ENCODE measurements around the gene SFMBT1.

Gene SFMBT1

GRCh38 chr3:53005338-53005737, 40.5 kb downstream of the SFMBT1 start:
- FAIRE-seq (peak; percentile 14), DNase-seq (ENCODE audit: insufficient read length, low spot score) (no peak)

- FAIRE-seq, result no peak
Measured at GRCh38 chr3:53003320-53003719, 42.6 kb downstream of the SFMBT1 start.

GRCh38 chr3:52998771-52999513, 46.9 kb downstream of the SFMBT1 start:
- DNase-seq (ENCODE audit: insufficient read length, low spot score) (no peak), FAIRE-seq (no peak)

More at GRCh38 chr3:53003320-53003719, 42.6 kb downstream of the SFMBT1 start:
- DNase-seq (ENCODE audit: insufficient read length, low spot score), result no peak

- DNase-seq (ENCODE audit: insufficient read length, low spot score) (no peak), FAIRE-seq (no peak)
Measured at GRCh38 chr3:52990637-52991036, 55.2 kb downstream of the SFMBT1 start.

GRCh38 chr3:52986938-52987337, 58.9 kb downstream of the SFMBT1 start:
- DNase-seq (ENCODE audit: insufficient read length, low spot score), result no peak
- no peak for FAIRE-seq

GRCh38 chr3:52986049-52986448, 59.8 kb downstream of the SFMBT1 start:
- FAIRE-seq, result no peak

GRCh38 chr3:52983828-52984227, 62.0 kb downstream of the SFMBT1 start:
- DNase-seq (ENCODE audit: insufficient read length, low spot score) (no peak), FAIRE-seq (no peak)

More at GRCh38 chr3:52986049-52986448, 59.8 kb downstream of the SFMBT1 start:
- DNase-seq (ENCODE audit: insufficient read length, low spot score), result no peak

GRCh38 chr3:52983336-52983807, 62.5 kb downstream of the SFMBT1 start:
- peak; percentile 98 for FAIRE-seq
- peak; percentile 30 for DNase-seq (ENCODE audit: insufficient read length, low spot score)

GRCh38 chr3:52982839-52983238, 63.0 kb downstream of the SFMBT1 start:
- FAIRE-seq, result no peak
- no peak for DNase-seq (ENCODE audit: insufficient read length, low spot score)

- DNase-seq (ENCODE audit: insufficient read length, low spot score) (no peak), FAIRE-seq (no peak)
Measured at GRCh38 chr3:52979190-52979983, 66.5 kb downstream of the SFMBT1 start.

GRCh38 chr3:52978109-52978754, 67.6 kb downstream of the SFMBT1 start:
- FAIRE-seq, result peak; percentile 57
- DNase-seq (ENCODE audit: insufficient read length, low spot score), result no peak

- no peak for DNase-seq (ENCODE audit: insufficient read length, low spot score)
- no peak for FAIRE-seq
Measured at GRCh38 chr3:52973806-52974205, 72.1 kb downstream of the SFMBT1 start.

GRCh38 chr3:52971895-52972294, 74.0 kb downstream of the SFMBT1 start:
- FAIRE-seq, result no peak
- DNase-seq (ENCODE audit: insufficient read length, low spot score), result no peak

GRCh38 chr3:52967398-52967797, 78.5 kb downstream of the SFMBT1 start:
- DNase-seq (ENCODE audit: insufficient read length, low spot score) (no peak), FAIRE-seq (peak; percentile 21)

GRCh38 chr3:52962160-52962559, 83.7 kb downstream of the SFMBT1 start:
- FAIRE-seq (no peak), DNase-seq (ENCODE audit: insufficient read length, low spot score) (no peak)

GRCh38 chr3:52959773-52960172, 86.1 kb downstream of the SFMBT1 start:
- FAIRE-seq (peak; percentile 14), DNase-seq (ENCODE audit: insufficient read length, low spot score) (no peak)

- FAIRE-seq (no peak), DNase-seq (ENCODE audit: insufficient read length, low spot score) (no peak)
Measured at GRCh38 chr3:52939600-52939999, 106.3 kb downstream of the SFMBT1 start.

GRCh38 chr3:52934630-52935530, 111.0 kb downstream of the SFMBT1 start:
- DNase-seq (ENCODE audit: insufficient read length, low spot score) (peak; percentile 34), FAIRE-seq (peak; percentile 93)

GRCh38 chr3:52931889-52932288, 114.0 kb downstream of the SFMBT1 start:
- FAIRE-seq (no peak), DNase-seq (ENCODE audit: insufficient read length, low spot score) (no peak)

GRCh38 chr3:52931328-52931727, 114.5 kb downstream of the SFMBT1 start:
- FAIRE-seq, result peak; percentile 80
- DNase-seq (ENCODE audit: insufficient read length, low spot score), result no peak

Data from GM19239 (cell line).